Epithelial cell of proximal tubule (primary cell): ENCODE data around the gene ZNF273. TPM values are rescaled to one million over a fixed set of nuclear protein-coding genes. Genes with fewer than 3 reads are reported as not detected.

Experiments used
- DNase-seq: peaks from one replicate; pipeline ENCODE4 v3.0.0-alpha.2; 2011; ENCODE audit warnings: low read depth
- H3K4me3 ChIP-seq: 2 replicates; pipeline ENCODE4 v1.5.1; 2011; ENCODE audit warnings: low read depth, mild to moderate bottlenecking, low read length
- CTCF ChIP-seq: conservative IDR thresholded peaks from 2 replicates; pipeline ENCODE4 v1.5.1; 2012; ENCODE audit warnings: low read depth, mild to moderate bottlenecking, low read length
- total RNA-seq: library from RNA; depleted of rRNA; stranded (reverse); fragments of >200 nt; gene quantifications from 2 replicates; pipeline ENCODE4 v1.2.3, GENCODE V29; 2015

ZNF273 gene
- total RNA-seq, 1 donor from 2014 or later: 9.8 TPM

- peak overlapping the region; percentile 52 for H3K4me3 ChIP-seq
- no peak for DNase-seq
- no peak for TF ChIP-seq CTCF
These were observed 25.1 kb upstream of the ZNF273 start for GRCh38 chr7:64877714-64878610.

GRCh38 chr7:64878684-64879083 is 24.4 kb upstream of the ZNF273 start:
- no peak for TF ChIP-seq CTCF
- DNase-seq: no peak
- no peak overlapping the region for H3K4me3 ChIP-seq

- no peak for DNase-seq
These were observed 23.9 kb upstream of the ZNF273 start for GRCh38 chr7:64879086-64879730.

GRCh38 chr7:64879800-64880199 is 23.3 kb upstream of the ZNF273 start:
- no peak overlapping the region for H3K4me3 ChIP-seq
- no peak for TF ChIP-seq CTCF
- no peak for DNase-seq

More at GRCh38 chr7:64879086-64879730, 23.9 kb upstream of the ZNF273 start:
- H3K4me3 ChIP-seq: no peak overlapping the region
- no peak for TF ChIP-seq CTCF

GRCh38 chr7:64880322-64881297 is 22.5 kb upstream of the ZNF273 start:
- no peak for DNase-seq
- no peak for TF ChIP-seq CTCF
- H3K4me3 ChIP-seq: no peak overlapping the region

GRCh38 chr7:64881461-64882287 is 21.4 kb upstream of the ZNF273 start:
- TF ChIP-seq CTCF: no peak
- peak overlapping the region; percentile 26 for H3K4me3 ChIP-seq
- DNase-seq: no peak
